HG03064 (cell line): ENCODE results near the gene PLEKHB1.
A peak's percentile ranks its signal among the peaks of the same experiment; 100 is the strongest.

Experiments used
- ATAC-seq: cut with Tn5 transposase; IDR thresholded peaks from one replicate; pipeline ENCODE4 v1.9.1; 2021; ENCODE audit warnings: low read depth; ENCODE audit not compliant: unreplicated experiment

The PLEKHB1 gene

DNA sequence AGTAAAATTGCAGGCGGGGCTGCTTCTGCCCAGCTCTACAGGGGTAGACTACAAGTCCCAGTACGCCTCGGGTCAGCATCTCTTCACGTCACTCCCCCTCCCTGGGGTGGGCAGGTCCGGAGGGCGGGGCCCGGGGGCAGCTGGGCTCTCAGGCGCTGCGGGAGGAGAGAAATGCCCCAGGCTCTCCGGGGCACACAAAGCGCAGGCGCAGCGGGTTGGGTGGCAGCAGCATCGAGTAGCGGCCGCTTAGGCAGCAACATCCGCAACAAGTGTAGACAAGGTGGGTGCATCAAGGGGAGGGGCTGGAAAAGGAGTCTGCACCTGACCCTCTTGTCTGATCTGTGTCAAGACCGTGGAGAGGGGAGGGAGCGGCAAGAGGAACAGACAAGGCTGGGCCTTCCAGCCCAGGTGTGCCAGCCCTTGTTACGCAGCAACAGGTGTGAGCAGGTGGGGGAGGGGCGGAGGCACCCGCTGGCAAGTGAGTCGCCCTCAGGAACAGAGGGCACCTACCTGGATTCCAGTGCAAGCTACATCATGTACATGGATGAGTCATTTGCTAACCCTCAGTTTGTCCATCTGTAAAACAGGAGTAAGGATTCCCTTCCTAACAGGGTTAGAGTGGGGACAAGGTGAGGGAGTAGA, 1.2 kb downstream of the PLEKHB1 start:
- peak; percentile 78 for ATAC-seq

GRCh38 chr11:73648121-73648520, 1.7 kb downstream of the PLEKHB1 start:
- ATAC-seq: no peak

- ATAC-seq: no peak
These were observed 2.2 kb downstream of the PLEKHB1 start for GRCh38 chr11:73648571-73649046.

GRCh38 chr11:73649206-73649605, 2.8 kb downstream of the PLEKHB1 start:
- ATAC-seq: no peak

GRCh38 chr11:73650400-73650799, 4.0 kb downstream of the PLEKHB1 start:
- ATAC-seq: no peak

DNA sequence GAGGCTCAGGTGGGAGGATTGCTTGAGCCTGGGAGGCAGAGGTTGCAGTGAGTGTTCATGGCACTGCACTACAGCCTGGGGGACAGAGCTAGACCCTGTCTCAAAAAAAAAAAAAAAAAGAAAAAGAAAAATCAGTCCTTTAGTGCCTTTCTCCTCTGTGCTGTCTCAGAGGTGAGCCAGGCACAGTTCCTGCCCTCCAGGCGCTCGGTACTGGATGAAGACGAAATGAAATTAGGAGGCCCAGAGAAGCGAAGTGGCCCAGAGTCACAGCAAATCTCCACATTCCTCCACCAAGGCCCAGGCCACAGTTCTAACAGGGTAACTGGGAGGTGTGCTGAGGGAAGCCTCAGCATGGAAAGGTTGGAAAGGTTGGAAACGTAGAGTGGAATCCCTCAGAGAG, 4.9 kb downstream of the PLEKHB1 start:
- ATAC-seq: no peak

DNA sequence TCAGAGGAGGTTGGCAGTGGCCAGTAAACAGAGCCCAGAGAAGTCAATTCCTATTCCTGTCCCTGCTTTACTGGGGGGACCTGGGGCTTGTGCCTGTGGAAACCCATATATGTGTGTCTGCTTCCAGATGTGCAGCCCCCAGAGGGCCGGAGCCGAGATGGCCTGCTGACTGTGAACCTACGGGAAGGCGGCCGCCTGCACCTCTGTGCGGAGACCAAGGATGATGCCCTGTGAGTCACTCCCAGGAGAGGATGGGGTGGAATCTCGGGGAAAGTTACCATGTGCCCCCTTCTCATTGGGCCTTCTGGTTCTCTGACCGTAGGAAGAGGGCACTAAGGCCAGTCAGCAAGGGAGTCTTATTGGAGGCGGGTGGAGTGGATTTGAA, 5.3 kb downstream of the PLEKHB1 start:
- ATAC-seq: no peak

DNA sequence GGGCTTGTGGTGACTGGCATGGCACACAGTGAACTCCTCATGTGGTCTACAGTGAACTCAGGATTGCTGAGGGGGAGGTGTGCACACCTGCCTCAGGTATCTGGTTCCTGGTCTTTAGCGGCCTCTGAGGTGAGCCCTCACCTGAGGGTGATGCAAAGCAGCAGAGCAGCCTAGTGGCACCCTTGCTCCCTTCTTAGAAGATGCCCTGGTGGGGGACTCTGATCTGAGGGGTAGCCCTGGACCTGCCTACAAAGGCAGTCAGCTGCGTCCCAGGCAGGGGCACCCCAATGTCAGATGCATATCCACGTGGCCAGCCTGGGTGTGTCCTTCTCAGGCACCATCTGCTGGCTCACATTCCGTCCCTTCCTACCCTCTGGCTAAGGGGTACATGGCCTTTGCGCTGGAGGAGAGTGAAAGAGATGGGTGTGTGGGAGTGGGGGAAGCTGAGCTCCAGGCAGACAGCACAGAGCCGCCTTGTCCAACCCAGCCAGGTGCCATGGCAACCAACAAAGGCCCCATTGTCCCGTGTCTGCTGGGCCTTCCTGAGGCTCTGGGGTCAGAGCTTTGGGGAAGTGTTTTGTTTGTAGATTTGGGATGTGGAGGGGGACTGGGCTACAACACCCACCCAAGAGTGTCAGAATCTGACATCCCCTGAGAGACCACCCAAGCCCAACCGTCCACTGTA, 5.8 kb downstream of the PLEKHB1 start:
- ATAC-seq: no peak

- ATAC-seq: no peak
These were observed 6.6 kb downstream of the PLEKHB1 start for GRCh38 chr11:73652856-73653559.

DNA sequence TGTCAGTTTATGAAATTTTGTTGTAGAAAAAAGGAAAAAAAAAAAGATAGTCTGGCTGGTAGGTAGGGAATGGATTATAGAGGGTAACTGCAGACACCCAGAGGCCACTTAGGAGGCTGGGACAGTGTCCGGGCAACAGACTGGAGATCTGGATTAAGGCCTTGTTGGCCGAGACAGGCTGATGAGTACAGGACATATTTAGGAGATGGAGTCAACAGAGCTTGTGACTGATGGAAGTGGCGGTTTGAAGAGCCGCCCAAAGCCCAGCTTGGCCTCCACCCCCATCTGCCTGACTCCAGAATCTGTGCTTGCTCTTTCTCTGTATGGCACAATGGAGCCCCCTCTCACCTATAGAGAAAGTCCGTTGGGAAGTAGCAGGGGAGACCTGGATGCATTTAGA, 7.6 kb downstream of the PLEKHB1 start:
- no peak for ATAC-seq

DNA sequence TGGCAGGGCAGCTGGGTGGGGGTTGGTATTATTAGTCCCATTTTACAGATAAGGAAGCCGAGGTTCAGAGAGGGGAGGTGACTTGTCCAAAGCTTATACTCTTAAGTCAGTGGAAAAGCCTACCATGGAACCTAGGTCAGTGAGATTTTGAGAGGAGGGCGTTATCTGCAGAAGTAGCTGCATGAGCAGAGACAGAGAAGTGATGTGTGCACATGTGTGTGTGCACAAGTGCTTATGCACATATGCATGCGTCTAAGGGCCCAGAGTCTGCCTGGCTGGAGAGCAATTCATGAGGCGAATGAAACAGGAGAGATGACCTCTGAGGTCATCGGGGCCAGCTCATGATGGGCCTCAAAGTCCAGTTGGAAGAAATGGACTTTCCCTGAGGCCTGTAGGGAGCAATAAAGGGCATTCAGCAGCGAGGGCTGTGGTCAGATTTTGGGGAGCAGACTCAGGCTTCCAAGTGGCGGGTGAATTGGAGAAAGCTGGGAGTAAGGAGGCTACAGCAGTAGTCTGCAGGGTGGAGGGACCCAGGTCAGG, 8.2 kb downstream of the PLEKHB1 start:
- ATAC-seq: no peak

GRCh38 chr11:73655686-73656085, 9.3 kb downstream of the PLEKHB1 start:
- no peak for ATAC-seq

DNA sequence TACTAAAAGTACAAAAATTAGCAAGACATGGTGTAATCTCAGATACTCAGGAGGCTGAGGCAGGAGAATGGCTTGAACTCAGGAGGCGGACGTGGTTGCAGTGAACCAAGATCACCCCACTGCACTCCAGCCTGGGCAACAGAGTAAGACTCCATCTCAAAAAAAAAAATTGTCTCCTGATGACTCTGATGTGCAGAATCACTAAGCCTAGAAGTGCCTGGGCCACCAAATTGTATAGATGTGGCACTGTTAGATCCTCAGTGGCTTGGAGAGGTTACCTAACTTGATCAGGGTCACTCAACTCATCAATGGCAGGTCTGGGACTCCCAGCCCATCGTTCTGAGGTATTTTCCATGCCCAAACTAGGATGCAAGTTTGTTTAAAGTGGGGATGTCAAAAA, 10.6 kb downstream of the PLEKHB1 start:
- no peak for ATAC-seq

- no peak for ATAC-seq
These were observed 13.6 kb downstream of the PLEKHB1 start for GRCh38 chr11:73659961-73660360.

GRCh38 chr11:73660497-73661034, 14.2 kb downstream of the PLEKHB1 start:
- ATAC-seq: no peak

- no peak for ATAC-seq
These were observed 14.8 kb downstream of the PLEKHB1 start for GRCh38 chr11:73661035-73661628.

GRCh38 chr11:73662445-73663157, 16.2 kb downstream of the PLEKHB1 start:
- no peak for ATAC-seq

DNA sequence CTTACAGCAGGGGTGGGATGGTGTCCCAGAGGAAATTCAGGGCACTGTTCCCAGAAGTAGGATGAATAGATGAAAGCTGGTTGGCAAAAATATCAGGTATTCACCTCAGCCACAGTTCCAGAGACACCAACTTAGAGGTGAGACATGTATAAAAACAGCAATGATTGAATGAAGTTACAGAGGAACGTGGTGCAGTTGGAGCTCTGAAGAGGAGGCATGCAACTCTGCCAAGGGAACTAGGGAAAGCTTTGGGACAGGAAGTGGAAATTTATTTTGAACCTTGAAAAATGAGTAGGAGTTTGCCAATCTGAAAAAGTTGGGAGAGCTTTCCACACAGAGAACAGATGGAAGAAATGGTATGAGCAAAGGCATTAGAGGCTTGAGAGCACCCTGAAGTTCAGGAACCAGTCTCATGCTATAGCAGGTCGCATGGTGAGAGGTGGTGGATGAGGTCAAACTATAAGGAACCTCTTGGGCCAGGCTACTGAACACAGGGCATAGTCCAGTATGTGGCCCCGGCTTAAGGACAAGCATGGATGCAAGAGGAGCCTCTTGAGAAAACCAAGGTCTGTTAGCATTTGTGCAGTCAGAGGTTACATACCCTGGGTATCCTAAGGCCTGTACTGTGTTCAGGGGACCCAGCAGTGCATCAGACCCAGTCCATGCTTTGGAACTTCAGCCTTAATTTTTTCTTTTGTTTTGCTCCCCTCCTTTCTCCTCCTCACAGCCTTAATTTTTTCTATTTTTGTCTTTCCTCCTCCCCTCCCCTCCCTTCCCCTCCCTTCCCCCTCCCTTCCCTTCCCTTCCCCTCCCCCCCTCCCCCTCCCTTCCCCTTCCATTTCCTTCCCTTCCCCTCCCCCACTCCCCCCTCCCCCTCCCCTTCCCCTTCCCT, 17.5 kb downstream of the PLEKHB1 start:
- ATAC-seq: no peak

DNA sequence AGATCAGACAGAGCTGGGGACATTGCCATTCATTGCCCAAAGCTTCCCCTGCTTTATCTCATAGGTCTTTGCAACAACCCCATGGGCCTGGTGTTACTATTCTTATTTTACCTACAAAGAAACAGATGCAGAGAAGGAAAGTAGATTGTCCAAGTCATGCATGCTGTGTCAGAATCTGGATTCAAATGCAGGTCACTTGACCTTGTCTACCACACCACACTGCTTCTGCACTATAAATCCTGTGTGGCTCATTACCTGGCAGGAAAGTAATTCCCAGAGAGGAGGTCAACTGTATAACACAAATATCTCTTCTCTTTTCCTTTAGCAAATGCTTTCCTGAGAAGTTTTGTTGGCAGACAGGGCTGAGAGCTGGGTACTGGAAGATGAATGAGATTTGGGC, 18.5 kb downstream of the PLEKHB1 start:
- ATAC-seq: no peak
